Neural progenitor cell (in vitro differentiated cells): ENCODE results near the gene SCGN. TPM values are rescaled to one million over a fixed set of nuclear protein-coding genes. Genes with fewer than 3 reads are reported as not detected.

Experiments used
- DNase-seq: peaks from one replicate; pipeline ENCODE4 v3.0.0-alpha.2; 2016; ENCODE audit warnings: low spot score
- H2AFZ ChIP-seq: fragments of 200-600 bp; sonication (generic); replicated peaks from 2 replicates; pipeline ENCODE4 v1.6.1; 2016; ENCODE audit warnings: antibody characterized with exemption
- H3F3A ChIP-seq: fragments of 200-600 bp; sonication (generic); 2 replicates; pipeline ENCODE4 v1.6.1; 2016; ENCODE audit warnings: antibody characterized with exemption, low read depth
- H3K27ac ChIP-seq: fragments of 200-600 bp; sonication (generic); 2 replicates; pipeline ENCODE4 v1.5.1; 2016; ENCODE audit warnings: mild to moderate bottlenecking
- H3K27me3 ChIP-seq: fragments of 200-600 bp; sonication (generic); 2 replicates; pipeline ENCODE4 v1.6.1; 2016; ENCODE audit warnings: mild to moderate bottlenecking, moderate library complexity
- H3K36me3 ChIP-seq: fragments of 200-600 bp; sonication (generic); 2 replicates; pipeline ENCODE4 v1.5.1; 2016
- H3K4me1 ChIP-seq: fragments of 200-600 bp; sonication (generic); 2 replicates; pipeline ENCODE4 v1.6.1; 2016; ENCODE audit warnings: mixed run types
- H3K4me2 ChIP-seq: fragments of 200-600 bp; sonication (generic); 2 replicates; pipeline ENCODE4 v1.6.1; 2016
- H3K4me3 ChIP-seq: fragments of 200-600 bp; sonication (generic); 2 replicates; pipeline ENCODE4 v1.5.1; 2016
- H3K79me2 ChIP-seq: fragments of 200-600 bp; sonication (generic); 2 replicates; pipeline ENCODE4 v1.6.1; 2016; ENCODE audit warnings: low read depth
- H3K9ac ChIP-seq: fragments of 200-600 bp; sonication (generic); 2 replicates; pipeline ENCODE4 v1.6.1; 2016
- H3K9me3 ChIP-seq: fragments of 200-600 bp; sonication (generic); 2 replicates; pipeline ENCODE4 v1.5.1; 2016; ENCODE audit warnings: low read depth
- H4K20me1 ChIP-seq: fragments of 200-600 bp; sonication (generic); 2 replicates; pipeline ENCODE4 v1.6.1; 2016; ENCODE audit warnings: low read depth
- H3K27ac Mint-ChIP-seq: 3 replicates; pipeline ENCODE4 v1.8.0; 2021; ENCODE audit warnings: mixed read lengths
- H3K27me3 Mint-ChIP-seq: 2 replicates; pipeline ENCODE4 v1.8.0; 2022; ENCODE audit warnings: low read depth, mild to moderate bottlenecking, inconsistent platforms, moderate library complexity, mixed read lengths; ENCODE audit not compliant: insufficient read depth
- H3K36me3 Mint-ChIP-seq: 3 replicates; pipeline ENCODE4 v1.8.0; 2021; ENCODE audit warnings: mixed read lengths
- H3K4me1 Mint-ChIP-seq: 3 replicates; pipeline ENCODE4 v1.8.0; 2021; ENCODE audit warnings: mixed read lengths
- H3K4me3 Mint-ChIP-seq: 3 replicates; pipeline ENCODE4 v1.8.0; 2021; ENCODE audit warnings: mild to moderate bottlenecking, moderate library complexity, mixed read lengths
- H3K9me3 Mint-ChIP-seq: 3 replicates; pipeline ENCODE4 v1.8.0; 2020; ENCODE audit warnings: mixed read lengths
- EZH2 ChIP-seq: fragments of 200-600 bp; sonication (generic); IDR thresholded peaks from 2 replicates; pipeline ENCODE4 v1.6.1; 2017; ENCODE audit warnings: antibody characterized with exemption, mild to moderate bottlenecking, moderate library complexity
- EZH2phosphoT487 ChIP-seq: fragments of 200-600 bp; sonication (generic); IDR thresholded peaks from 2 replicates; pipeline ENCODE4 v1.6.1; 2017; ENCODE audit warnings: antibody characterized with exemption
- total RNA-seq: library from RNA; depleted of rRNA; stranded (reverse); fragments of >200 nt; gene quantifications from 2 replicates; pipeline ENCODE4 v1.2.3, GENCODE V29; 2015; ENCODE audit warnings: low replicate concordance
- TF ChIP-seq, protein P1 (sequence below): fragments of 200-600 bp; sonication (generic); IDR thresholded peaks from 2 replicates; pipeline ENCODE4 v1.5.1; 2017; ENCODE audit warnings: antibody characterized with exemption, mild to moderate bottlenecking

The SCGN gene
- total RNA-seq, 1 donor from 2014 or later: not detected

DNA sequence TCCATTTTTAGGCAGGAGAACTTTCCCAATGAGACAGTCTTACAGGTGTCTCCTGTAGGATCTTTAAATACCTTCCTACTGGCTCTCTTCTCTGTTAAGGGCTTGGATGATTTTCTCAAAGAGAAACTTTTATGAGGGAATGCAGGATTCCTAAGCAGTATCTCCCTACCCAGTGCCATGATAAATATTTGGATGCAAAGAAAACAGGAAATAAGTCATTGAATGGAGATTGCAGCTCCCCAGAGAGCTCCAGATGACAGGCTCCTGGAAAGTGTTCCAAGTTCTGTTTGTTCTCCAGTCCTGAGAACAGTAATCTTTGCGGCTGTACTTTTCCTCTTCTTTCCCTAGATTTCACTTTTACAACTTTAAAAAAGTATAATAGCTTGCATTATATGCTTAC lies 2.4 kb upstream of the SCGN start:
- Mint-ChIP-seq H3K4me3 (no peak overlapping the region), H3K27ac (no peak overlapping the region), H3K9me3 (no peaks in the 10 kb centered on the region), H3K36me3 (no peaks in the 10 kb centered on the region), H3K4me1 (peaks cover 6% of the 10 kb centered on the region), H3K27me3 (peaks cover 16% of the 10 kb centered on the region)
- DNase-seq: no peak
- Histone ChIP-seq H2AFZ (no peak overlapping the region), H3K27me3 (peaks cover 98% of the 10 kb centered on the region), H3K9me3 (no peaks in the 10 kb centered on the region), H4K20me1 (peaks cover 14% of the 10 kb centered on the region), H3K9ac (no peak overlapping the region), H3K36me3 (no peaks in the 10 kb centered on the region), H3K4me3 (no peak overlapping the region), H3K4me1 (peaks cover 13% of the 10 kb centered on the region), H3F3A (peaks cover 17% of the 10 kb centered on the region), H3K4me2 (no peak overlapping the region), H3K79me2 (no peaks in the 10 kb centered on the region), H3K27ac (no peak overlapping the region)
- TF ChIP-seq EZH2phosphoT487 (no peak), EZH2 (no peak)

DNA sequence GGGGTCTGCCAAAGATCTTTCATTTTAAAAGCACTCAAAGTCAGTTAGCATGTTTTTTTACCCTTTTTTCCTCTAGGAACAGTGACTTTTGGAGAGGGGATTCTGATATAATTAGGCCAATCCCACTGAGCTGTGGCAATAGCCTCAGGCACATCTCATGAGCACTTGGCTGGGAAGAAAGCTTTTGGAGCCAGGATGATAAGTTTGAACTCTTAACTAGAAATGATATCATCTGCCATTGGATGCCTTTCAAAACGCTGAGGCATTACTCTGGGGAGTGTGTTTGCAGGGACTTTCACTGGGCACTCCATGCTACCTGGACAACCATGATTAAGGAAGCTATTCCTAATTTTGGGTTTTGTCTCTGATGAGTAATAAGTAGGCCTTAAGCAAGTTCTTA lies 3.7 kb downstream of the SCGN start:
- H3K36me3 ChIP-seq: no peaks in the 10 kb centered on the region
- no peaks in the 10 kb centered on the region for H3K79me2 ChIP-seq
- no peak overlapping the region for H3K4me3 ChIP-seq
- H4K20me1 ChIP-seq: peaks cover 14% of the 10 kb centered on the region
- H3F3A ChIP-seq: peaks cover 17% of the 10 kb centered on the region
- Mint-ChIP-seq H3K27ac (no peak overlapping the region), H3K4me1 (peaks cover 10% of the 10 kb centered on the region), H3K4me3 (no peak overlapping the region), H3K27me3 (peaks cover 24% of the 10 kb centered on the region), H3K36me3 (no peaks in the 10 kb centered on the region), H3K9me3 (no peaks in the 10 kb centered on the region)
- TF ChIP-seq, protein P1, sequence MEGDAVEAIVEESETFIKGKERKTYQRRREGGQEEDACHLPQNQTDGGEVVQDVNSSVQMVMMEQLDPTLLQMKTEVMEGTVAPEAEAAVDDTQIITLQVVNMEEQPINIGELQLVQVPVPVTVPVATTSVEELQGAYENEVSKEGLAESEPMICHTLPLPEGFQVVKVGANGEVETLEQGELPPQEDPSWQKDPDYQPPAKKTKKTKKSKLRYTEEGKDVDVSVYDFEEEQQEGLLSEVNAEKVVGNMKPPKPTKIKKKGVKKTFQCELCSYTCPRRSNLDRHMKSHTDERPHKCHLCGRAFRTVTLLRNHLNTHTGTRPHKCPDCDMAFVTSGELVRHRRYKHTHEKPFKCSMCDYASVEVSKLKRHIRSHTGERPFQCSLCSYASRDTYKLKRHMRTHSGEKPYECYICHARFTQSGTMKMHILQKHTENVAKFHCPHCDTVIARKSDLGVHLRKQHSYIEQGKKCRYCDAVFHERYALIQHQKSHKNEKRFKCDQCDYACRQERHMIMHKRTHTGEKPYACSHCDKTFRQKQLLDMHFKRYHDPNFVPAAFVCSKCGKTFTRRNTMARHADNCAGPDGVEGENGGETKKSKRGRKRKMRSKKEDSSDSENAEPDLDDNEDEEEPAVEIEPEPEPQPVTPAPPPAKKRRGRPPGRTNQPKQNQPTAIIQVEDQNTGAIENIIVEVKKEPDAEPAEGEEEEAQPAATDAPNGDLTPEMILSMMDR: no peak
- TF ChIP-seq EZH2phosphoT487: no peak
- TF ChIP-seq EZH2: no peak
- no peak overlapping the region for H3K4me2 ChIP-seq
- H3K4me1 ChIP-seq: peaks cover 8% of the 10 kb centered on the region
- no peaks in the 10 kb centered on the region for H3K9me3 ChIP-seq
- no peak overlapping the region for H2AFZ ChIP-seq
- no peak overlapping the region for H3K27ac ChIP-seq
- no peak for DNase-seq
- H3K9ac ChIP-seq: no peak overlapping the region
- peaks cover 69% of the 10 kb centered on the region for H3K27me3 ChIP-seq

DNA sequence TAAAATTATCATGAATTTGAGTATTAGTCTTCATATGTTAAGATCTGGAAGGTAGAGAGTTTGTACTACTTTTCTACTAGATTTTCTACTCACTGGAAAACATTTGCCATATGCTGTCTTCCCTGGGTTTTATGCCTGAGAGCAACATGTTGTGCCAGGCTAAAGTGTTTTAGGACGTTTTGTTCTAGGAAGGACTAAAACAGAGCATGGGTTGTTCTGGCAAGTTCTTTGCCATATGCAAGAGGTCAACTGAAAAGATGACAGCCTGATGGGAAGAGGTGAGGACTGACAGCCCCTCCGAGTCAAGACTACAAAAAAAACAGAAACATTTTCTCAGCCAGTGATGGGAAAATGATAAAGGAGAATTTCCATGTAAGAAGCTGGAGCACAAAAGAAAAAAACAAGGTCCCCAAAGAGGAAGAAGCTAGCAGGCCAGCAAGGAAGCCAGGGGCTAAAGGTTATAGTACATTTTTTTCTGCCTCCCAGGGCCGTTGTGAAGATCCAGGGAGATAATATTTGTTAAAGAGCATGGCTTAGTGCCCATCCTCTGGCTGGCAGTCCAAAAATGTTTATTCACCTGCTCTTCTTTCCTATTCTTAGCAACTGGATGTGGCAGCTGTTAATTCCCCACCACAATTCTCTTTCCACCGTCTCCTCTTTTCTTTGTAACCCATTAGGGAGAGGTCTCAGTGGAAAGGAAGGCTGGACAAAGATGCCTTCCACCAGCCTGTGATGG lies 7.8 kb downstream of the SCGN start:
- no peaks in the 10 kb centered on the region for H3K9me3 Mint-ChIP-seq
- TF ChIP-seq, protein P1: no peak
- TF ChIP-seq EZH2phosphoT487 (no peak), EZH2 (no peak)

DNA sequence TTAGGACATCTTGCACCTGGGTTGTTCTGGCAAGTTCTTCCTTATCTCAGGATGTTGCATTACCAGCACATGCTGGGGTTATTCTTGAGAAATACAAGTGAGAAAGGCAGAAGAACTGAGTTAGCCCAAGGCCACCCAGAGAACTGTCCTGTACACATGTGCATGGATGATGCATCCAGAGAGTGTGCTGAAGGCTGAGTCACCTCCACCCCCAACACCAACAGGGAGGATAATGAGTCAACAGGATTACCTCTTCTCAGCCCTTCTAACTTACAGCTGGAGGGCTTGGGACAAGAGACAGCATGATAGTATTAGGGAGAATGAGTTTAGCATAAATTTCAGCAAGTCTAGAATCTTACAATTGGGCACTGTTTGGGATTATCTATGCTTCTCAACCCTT lies 8.5 kb downstream of the SCGN start:
- H3K27ac Mint-ChIP-seq: no peak overlapping the region
- H3F3A ChIP-seq: no peaks in the 10 kb centered on the region
- peaks cover 5% of the 10 kb centered on the region for H3K4me1 Mint-ChIP-seq
- no peaks in the 10 kb centered on the region for H4K20me1 ChIP-seq
- no peak overlapping the region for H3K9ac ChIP-seq
- no peak for DNase-seq
- TF ChIP-seq, protein P1: no peak
- TF ChIP-seq EZH2 (no peak), EZH2phosphoT487 (no peak)
- H2AFZ ChIP-seq: no peak overlapping the region
- H3K36me3 ChIP-seq: no peaks in the 10 kb centered on the region
- no peaks in the 10 kb centered on the region for H3K9me3 Mint-ChIP-seq
- no peaks in the 10 kb centered on the region for H3K79me2 ChIP-seq
- H3K27me3 Mint-ChIP-seq: peaks cover 3% of the 10 kb centered on the region
- H3K36me3 Mint-ChIP-seq: no peaks in the 10 kb centered on the region
- no peak overlapping the region for H3K27ac ChIP-seq
- H3K9me3 ChIP-seq: no peaks in the 10 kb centered on the region
- H3K4me3 ChIP-seq: no peak overlapping the region
- H3K4me2 ChIP-seq: no peak overlapping the region
- H3K4me1 ChIP-seq: no peaks in the 10 kb centered on the region
- peaks cover 21% of the 10 kb centered on the region for H3K27me3 ChIP-seq
- H3K4me3 Mint-ChIP-seq: no peak overlapping the region

More for the DNA sequence above, 7.8 kb downstream of the SCGN start:
- DNase-seq: no peak
- Histone ChIP-seq H3K36me3 (no peaks in the 10 kb centered on the region), H2AFZ (no peak overlapping the region), H3F3A (no peaks in the 10 kb centered on the region), H3K9me3 (no peaks in the 10 kb centered on the region), H3K4me3 (no peak overlapping the region), H3K27ac (no peak overlapping the region), H4K20me1 (no peaks in the 10 kb centered on the region), H3K4me2 (no peak overlapping the region), H3K79me2 (no peaks in the 10 kb centered on the region), H3K9ac (no peak overlapping the region), H3K27me3 (peaks cover 28% of the 10 kb centered on the region), H3K4me1 (no peaks in the 10 kb centered on the region)
- no peaks in the 10 kb centered on the region for H3K36me3 Mint-ChIP-seq
- H3K27ac Mint-ChIP-seq: no peak overlapping the region
- H3K27me3 Mint-ChIP-seq: peaks cover 8% of the 10 kb centered on the region
- H3K4me3 Mint-ChIP-seq: no peak overlapping the region
- peaks cover 5% of the 10 kb centered on the region for H3K4me1 Mint-ChIP-seq
